Measurements from ENCODE around the gene EXOC3.

- TF ChIP-seq POLR2AphosphoS5 (IDR thresholded peaks at IDR 0.05) (no peak), CTCF (IDR thresholded peaks at IDR 0.05) (no peak)
These were observed 14.1 kb upstream of the EXOC3 start for GRCh38 chr5:428754-429452.

Measured in gastroesophageal sphincter (tissue), 3 donors.